Stimulated activated CD8-positive, alpha-beta memory T cell treated with anti-CD3 and anti-CD28 coated beads, Interleukin-4, amount 100 ng/mL, for 24 hours (primary cell): Measurements from ENCODE around the gene KIF1C.
"Not testable (repeated sequence)": the region's sequence is repeated elsewhere in the genome, so short reads cannot be mapped to it uniquely, and the experiment has no call there.

Source experiments
- DNase-seq: peaks from one replicate; pipeline ENCODE4 v3.0.0-alpha.2; 2020; ENCODE audit warnings: low read depth

The KIF1C gene

DNA sequence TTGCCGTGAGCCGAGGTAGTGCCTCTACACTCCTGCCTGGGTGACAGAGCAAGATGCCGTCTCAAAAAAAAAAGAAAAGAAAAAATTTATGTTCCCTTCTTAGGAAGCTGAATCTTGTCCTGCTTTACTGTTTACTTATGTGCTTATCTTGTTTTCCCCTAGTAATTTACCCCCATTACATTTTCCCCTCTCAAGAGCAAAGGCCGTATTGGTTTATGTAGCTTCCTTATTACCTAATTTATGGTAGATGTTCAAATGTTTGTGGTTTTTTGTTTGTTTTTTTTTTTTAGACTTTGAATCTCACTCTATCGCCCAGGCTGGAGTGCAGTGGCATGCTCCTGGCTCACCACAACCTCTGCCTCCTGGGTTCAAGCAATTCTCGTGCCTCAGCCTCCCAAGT lies 47.7 kb downstream of the KIF1C start:
- no peak for DNase-seq

DNA sequence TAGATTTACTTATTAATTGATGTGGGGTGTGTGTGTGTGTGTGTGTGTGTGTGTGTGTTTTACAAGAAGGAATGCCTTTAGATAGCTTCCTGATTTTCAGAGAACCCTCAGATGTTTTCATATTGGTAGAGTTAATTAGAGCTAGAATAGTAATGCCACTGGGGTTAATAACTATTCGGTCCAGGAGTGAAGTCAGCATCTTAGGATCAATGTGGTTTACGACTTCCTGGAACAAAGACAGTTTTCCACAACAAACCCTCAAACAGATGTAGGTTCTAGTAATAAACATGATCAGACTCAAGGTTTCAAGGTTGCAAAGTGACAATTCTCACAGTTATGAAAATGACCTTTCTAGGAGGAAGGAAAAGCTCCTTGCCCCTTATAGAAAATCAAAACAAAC lies 49.7 kb downstream of the KIF1C start:
- no peak for DNase-seq

DNA sequence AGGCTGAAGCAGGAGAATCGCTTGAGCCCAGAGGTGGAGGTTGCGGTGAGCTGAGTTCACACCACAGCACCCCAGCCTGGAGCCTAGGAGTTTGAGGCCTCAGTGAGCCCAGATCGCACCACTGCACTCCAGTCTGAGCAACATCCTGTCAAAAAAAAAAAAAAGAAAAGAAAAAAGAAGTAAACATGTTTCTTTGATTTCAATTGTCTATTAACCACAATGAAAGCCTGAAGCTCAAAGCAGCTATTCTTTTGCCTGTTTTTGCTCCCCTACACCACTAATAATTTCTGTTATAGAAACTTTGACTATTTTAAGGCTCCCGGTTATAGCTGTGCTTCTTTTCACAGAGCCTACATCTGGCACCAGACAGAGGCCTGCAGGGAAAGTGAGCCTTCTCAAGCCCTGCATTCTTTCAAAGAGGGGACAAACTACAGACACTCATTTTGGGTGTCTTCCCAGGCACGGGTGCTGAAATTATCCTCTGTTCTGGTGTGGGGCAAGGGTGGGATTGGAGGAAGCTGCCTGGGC lies 51.6 kb downstream of the KIF1C start:
- peak; percentile 25 for DNase-seq

DNA sequence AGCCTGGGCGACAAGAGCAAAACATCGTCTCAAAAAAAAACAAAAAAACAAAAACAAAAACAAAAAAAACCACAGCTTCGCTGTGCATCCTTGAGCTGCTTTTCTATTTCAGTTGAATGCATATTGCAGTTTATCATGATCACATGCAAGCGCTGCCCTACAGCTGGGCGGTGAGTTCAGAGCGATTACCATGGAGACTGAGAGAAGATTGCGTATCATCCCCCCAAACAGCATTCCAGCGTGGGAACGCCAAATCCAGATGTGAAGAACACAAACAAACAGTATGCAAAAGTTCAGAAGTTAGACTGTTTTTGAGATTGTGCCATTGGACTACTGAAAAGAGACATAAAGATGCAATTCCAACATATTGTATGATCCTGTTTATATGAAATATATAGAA lies 52.5 kb downstream of the KIF1C start:
- no peak for DNase-seq

DNA sequence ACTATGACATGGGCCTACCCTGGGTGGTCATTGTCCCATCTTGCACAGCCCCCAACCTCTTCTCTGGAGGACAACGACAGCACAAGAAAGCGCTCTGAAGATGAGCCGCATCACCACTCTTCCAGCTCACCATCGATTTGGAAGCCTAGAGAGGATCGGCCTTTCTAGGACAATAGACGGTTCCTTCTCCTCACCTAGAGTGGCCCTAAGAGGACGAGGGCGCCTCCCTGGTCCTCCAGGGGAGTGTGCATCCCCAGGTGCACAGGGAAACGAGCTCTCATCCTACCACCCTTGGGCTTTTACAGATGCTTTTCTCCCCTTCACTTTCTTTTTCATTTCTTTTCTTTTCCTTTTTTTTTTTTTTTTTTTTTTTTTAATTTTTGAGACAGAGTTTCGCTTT lies 57.8 kb downstream of the KIF1C start:
- DNase-seq = no peak

DNA sequence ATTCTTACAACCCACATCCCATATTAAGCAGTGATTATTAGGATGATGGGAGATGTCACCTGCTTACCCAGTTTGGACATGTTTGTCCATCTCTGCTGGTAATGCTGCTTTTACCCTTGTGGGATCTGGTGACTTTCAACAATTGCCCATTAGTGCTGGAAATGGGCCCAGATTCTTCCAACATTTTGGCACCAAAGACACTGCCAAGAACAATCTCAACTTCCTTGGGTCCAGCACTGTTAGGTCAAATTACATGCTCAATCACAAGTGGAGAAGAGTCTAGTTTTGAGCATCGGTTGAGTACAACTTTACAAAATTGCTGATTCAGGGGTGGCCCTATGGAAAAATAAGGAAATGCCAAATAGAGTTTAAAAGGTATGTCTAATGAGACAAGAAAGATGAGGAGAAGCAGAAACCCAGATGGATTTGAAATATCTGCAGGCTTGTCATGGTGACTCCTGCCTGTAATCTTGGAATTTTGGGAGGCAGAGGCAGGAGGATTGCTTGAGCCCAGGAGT lies 67.5 kb downstream of the KIF1C start:
- no peak for DNase-seq

DNA sequence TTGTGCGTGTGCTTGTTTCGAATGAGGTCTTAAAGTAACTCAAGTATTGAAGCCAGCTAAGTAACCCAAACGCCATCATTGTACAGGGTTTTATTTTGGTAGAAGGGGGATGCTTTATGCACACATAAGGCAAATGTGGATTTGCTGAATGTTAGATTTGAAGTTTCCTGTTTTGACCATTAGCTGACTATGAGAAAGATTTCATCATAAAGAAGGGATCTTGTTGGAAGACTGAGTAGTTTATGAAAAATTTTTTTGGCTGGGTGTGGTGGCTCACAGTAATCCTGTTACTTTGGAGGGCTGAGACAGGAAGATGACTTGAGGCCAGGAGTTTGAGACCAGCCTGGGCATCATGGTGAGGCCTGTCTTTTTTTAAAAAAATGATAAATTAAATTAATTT lies 70.5 kb downstream of the KIF1C start:
- no peak for DNase-seq

DNA sequence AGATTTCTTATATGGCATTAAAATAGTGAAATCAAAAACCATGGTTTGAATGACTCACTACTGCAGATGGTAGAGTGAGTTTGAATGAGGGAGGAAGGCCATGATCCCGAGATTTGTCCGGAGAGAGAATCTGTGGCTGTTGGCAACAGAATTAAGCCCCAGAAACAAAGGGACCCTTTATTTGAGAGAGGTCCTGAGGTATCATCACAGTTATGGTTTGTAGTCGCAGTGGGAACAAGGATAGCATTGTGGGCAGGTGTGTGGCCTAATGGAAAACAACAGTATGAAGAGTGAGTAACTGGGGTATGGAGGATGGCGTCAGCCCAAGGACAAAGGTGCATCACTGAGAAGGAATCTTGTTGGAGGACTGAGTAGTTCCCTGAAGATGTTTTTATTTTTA lies 72.0 kb downstream of the KIF1C start:
- DNase-seq = no peak

DNA sequence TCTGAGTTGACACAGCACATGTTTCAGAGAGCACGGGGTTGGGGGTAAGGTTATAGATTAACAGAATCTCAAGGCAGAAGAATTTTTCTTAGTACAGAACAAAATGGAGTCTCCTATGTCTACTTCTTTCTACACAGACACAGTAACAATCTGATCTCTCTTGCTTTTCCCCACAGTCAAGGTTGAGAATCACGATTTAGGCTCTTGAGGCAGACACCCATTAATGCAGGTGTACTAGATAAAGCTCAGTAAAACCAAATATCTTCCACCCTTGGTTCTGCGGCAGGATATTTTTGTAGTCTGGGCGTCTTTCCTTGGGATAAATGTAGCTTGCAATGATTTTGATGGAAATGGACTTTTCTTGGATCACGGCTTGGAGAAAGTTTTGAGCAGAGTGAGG lies 77.7 kb downstream of the KIF1C start:
- DNase-seq = not testable (repeated sequence)

DNA sequence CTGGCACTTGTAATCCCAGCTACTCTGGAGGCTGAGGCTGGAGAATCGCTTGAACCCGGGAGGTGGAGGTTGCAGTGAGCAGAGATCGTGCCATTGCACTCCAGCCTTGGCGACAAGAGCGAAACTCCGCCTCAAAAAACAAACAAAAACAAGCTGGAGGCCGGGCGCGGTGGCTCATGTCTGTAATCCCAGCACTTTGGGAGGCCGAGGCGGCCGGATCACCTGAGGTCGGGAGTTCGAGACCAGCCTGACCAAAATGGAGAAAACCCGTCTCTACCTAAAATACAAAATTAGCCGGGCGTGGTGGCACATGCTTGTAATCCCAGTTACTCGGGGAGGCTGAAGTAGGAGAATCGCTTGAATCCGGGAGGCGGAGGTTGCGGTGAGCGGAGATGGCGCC lies 79.5 kb downstream of the KIF1C start:
- not testable (repeated sequence) for DNase-seq

DNA sequence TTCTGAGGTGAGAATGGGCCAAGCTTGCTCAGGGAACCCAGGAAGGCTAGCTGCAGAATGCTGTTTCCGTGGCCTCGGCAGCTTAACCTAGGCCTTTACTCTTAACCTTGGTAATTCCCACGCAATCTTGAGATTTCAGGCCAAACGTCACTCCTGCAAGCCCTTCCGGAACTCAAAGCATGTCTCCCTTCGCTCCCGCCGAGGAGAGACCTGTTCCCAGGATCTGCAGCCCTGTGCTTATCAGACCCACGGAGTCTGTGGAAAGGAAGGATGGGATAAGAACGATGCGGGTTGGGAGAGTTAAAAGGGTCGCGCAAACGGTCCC lies 80.0 kb downstream of the KIF1C start:
- DNase-seq = no peak
